Measurements from ENCODE around the gene MSH3. TPM values are rescaled to one million over a fixed set of nuclear protein-coding genes. Genes with fewer than 3 reads are reported as not detected.

Gene MSH3
- total and polyA plus RNA-seq, 8 donors: 2.3 to 25.5 (median 9.9) TPM

GRCh38 chr5:80629281-80629680, 25.2 kb upstream of the MSH3 start:
- TF ChIP-seq CTCF (IDR thresholded peaks at IDR 0.05) (no peak), EP300 (IDR thresholded peaks at IDR 0.05) (no peak), POLR2AphosphoS5 (IDR thresholded peaks at IDR 0.05) (no peak), POLR2A (IDR thresholded peaks at IDR 0.05) (no peak)
- no peaks in the 10 kb centered on the region for H3K4me1 ChIP-seq
- no peak overlapping the region for H3K4me3 ChIP-seq
- H3K27me3 ChIP-seq: no peaks in the 10 kb centered on the region
- intact Hi-C loops (cut with DNase I; ENCODE audit: low total_unique reads): no loop called here
- H3K9me3 ChIP-seq: no peaks in the 10 kb centered on the region
- no peak for DNase-seq
- H3K27ac ChIP-seq: no peak overlapping the region
- peaks cover 3 to 35% (median 28%) of the 10 kb centered on the region in 4 donors for H3K36me3 ChIP-seq

GRCh38 chr5:80631278-80632259, 22.9 kb upstream of the MSH3 start:
- Histone ChIP-seq H3K36me3 (peaks cover 3 to 36% (median 31%) of the 10 kb centered on the region in 4 donors), H3K4me3 (no peak overlapping the region), H3K27ac (no peak overlapping the region), H3K4me1 (no peaks in the 10 kb centered on the region), H3K9me3 (no peaks in the 10 kb centered on the region), H3K27me3 (no peaks in the 10 kb centered on the region)
- no peak for TF ChIP-seq POLR2A (IDR thresholded peaks at IDR 0.05)
- TF ChIP-seq CTCF (IDR thresholded peaks at IDR 0.05): no peak
- TF ChIP-seq POLR2AphosphoS5 (IDR thresholded peaks at IDR 0.05): no peak
- TF ChIP-seq EP300 (IDR thresholded peaks at IDR 0.05): no peak
- 72 to 87% (median 78%) methylated on average over 11 of the region's 11 CpGs for WGBS, 5 donors
- intact Hi-C loops (cut with DNase I; ENCODE audit: low total_unique reads): no loop called here
- no peak for DNase-seq

DNA sequence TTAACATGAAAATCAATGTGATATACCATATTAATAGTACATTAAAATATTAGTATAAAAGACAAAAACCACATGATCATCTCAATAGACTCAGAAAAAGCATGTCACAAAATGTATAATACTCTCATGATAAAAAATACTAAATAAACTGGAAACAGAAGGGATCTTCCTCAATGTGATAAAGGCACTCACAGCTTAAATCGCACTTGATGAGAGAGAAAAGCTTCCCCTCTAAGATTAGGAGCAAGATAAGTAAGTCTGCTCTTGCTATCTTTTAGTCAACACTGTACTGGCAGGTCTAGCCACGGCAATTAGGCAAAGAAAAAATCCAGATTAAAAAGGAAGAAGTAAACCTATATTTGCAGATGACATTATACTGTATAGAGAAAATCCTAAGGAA, 21.8 kb upstream of the MSH3 start:
- no peaks in the 10 kb centered on the region for H3K4me1 ChIP-seq
- no peaks in the 10 kb centered on the region for H3K9me3 ChIP-seq
- no peak for DNase-seq
- H3K36me3 ChIP-seq: peaks cover 3 to 46% (median 38%) of the 10 kb centered on the region in 4 donors
- WGBS, 5 donors: 53 to 83% (median 76%) methylated on average over 2 of the region's 2 CpGs
- no peak overlapping the region for H3K27ac ChIP-seq
- no peaks in the 10 kb centered on the region for H3K27me3 ChIP-seq
- no peak for TF ChIP-seq POLR2A (IDR thresholded peaks at IDR 0.05)
- intact Hi-C loops (cut with DNase I; ENCODE audit: low total_unique reads): no loop called here
- no peak overlapping the region for H3K4me3 ChIP-seq

DNA sequence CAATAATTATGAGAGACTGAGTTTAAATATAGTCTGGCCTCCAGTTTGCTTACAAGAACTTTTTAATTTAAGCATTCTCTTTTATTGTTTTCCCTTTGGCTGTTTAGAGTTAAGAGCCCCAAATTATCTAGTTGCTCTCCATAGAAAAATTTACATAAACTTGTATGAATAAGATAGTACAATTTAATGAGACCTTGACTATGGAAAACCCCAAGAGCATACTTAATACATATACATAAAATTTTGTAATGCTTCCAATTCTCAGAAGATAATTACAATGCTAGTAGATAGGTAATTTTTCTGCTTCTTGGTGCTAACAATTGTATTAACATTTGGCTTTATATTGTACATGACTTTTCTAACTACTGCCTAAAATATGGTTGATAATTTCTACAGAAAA, 20.3 kb upstream of the MSH3 start:
- no peak for DNase-seq
- intact Hi-C loops (cut with DNase I; ENCODE audit: low total_unique reads): no loop called here
- Histone ChIP-seq H3K27ac (no peak overlapping the region), H3K9me3 (no peaks in the 10 kb centered on the region), H3K27me3 (no peaks in the 10 kb centered on the region), H3K4me1 (no peaks in the 10 kb centered on the region), H3K36me3 (peaks cover 3 to 53% (median 46%) of the 10 kb centered on the region in 4 donors), H3K4me3 (no peak overlapping the region)
- no peak for TF ChIP-seq CTCF (IDR thresholded peaks at IDR 0.05)

DNA sequence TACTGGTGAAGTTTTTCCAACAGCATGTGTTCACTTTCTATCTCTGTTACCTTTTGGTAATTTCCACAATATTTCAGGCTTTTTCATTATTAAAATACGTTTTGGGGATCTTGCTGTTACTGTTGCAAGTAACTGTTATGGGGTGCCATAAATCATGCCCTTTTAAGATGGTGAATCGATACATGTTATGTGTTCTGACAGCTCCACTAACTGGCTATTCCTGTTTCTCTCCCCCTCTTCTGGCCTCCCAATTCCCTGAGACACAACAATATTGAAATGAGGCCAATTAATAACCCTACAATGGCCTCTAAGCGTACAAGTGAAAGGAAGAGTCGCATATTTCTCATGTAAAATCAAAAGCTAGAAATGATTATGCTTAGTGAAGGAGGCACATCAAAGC, 13.1 kb upstream of the MSH3 start:
- H3K36me3 ChIP-seq: peaks cover 0 to 76% (median 62%) of the 10 kb centered on the region in 4 donors
- H3K4me1 ChIP-seq: no peaks in the 10 kb centered on the region
- H3K27me3 ChIP-seq: no peaks in the 10 kb centered on the region
- no peak overlapping the region for H3K4me3 ChIP-seq
- no peaks in the 10 kb centered on the region for H3K9me3 ChIP-seq
- WGBS, 5 donors: 81 to 90% (median 88%) methylated on average over 4 of the region's 4 CpGs
- DNase-seq: peak in 1 of 2 donors; percentile 26
- no peak overlapping the region for H3K27ac ChIP-seq
- TF ChIP-seq CTCF (IDR thresholded peaks at IDR 0.05): no peak
- no peak for TF ChIP-seq EP300 (IDR thresholded peaks at IDR 0.05)
- TF ChIP-seq POLR2A (IDR thresholded peaks at IDR 0.05): no peak
- TF ChIP-seq POLR2AphosphoS5 (IDR thresholded peaks at IDR 0.05): no peak
- intact Hi-C loops (cut with DNase I; ENCODE audit: low total_unique reads): no loop called here

Measured in stomach (tissue), 9 donors.